Fibroblast of skin of right quadriceps (primary cell): Measurements from ENCODE around the gene TUBGCP3.

ENCODE experiments used
- DNase-seq: peaks from one replicate; pipeline ENCODE4 v3.0.0-alpha.2; 2013

Gene TUBGCP3

DNA sequence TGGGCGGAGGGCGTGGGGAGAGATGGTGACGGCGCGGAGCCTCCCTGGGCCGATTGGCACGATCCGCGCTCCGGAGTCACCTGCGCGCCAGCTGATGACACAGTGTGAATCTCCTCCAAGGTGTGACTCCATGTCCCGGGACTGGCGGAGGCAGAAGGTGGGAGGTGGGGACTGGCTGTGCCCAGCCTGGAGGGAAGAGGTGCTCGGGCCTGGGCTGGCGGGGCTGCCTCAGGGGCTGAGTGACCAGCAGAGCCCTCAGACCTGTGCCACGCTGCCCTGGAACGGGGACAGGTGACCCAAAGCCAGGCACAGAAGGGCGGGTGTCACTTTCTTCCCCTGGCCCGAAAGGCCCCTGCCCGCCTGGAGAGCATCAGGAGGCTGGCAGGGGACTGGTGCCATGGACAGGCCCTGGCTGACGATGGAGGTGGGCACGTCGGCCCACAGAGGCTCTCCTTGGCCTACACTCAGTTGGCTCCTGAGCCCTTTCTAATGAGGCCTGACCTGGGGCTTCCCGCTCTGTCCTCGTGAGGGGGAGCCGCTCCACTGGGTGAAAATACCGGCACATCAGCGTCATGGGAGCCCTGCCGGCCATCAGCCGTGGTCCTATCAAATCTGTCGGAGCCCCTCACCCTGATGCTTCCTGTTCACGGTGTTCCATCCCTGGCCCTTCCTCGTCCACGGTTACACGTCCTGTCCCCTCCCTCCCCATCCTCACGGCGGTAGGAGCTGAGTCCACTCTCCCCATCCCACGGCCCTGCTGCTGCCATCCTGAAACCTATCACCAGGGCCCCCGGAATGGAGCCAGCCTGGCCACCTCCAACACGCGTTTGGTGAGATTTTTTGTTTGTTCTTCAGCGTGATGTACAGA is 136.2 kb downstream of the TUBGCP3 start:
- DNase-seq = no peak

DNA sequence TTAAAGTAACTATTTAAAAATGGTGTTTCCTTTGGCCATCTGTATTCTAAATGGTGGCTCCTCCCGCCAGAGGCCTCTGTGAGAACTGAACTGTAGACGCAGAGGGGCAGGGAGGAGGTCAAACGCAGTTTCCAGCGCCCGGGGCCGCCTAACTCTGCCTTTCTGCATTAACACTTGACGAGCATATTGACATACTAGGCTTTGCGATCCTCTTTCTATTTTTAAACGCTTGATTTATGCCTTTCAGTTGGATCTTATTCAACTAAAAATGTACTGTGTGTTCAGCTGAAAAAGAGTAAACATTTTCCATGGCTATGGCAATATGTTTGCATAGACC is 137.1 kb downstream of the TUBGCP3 start:
- DNase-seq = no peak

DNA sequence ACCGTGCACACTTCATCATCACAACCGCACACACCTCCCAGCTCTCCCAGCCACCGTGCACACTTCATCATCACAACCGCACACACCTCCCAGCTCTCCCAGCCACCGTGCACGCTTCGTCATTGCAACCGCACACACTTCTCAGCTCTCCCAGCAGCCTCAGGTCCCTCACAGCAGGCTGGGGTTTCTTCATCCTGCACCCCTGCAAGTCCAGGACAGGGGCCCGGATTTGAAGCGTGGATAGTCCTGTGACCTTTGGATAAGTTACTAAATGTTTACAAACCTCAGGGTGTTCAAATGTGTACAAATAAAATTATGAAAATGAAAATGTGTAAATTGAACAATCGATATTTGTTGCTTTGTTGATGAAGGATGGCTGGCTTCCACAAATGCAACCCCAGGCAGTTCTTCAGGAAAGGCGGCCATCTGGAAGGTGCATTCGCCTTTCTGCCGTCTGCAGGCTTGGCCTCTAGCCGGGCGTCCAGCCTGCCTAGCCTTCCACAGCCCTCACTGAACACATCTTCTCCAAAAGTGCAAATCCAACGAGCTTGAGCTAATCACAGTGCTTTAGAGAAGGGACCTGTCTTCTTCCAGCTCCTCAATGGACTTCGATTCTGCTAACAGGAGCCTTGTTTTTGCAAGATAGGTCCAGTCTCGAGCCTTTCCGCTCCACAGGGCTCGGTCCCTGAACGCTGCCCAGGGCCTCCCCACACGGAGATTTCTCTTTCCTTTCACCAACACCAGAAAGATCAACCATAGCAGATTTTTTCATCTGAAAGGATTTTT is 137.6 kb downstream of the TUBGCP3 start:
- no peak for DNase-seq

DNA sequence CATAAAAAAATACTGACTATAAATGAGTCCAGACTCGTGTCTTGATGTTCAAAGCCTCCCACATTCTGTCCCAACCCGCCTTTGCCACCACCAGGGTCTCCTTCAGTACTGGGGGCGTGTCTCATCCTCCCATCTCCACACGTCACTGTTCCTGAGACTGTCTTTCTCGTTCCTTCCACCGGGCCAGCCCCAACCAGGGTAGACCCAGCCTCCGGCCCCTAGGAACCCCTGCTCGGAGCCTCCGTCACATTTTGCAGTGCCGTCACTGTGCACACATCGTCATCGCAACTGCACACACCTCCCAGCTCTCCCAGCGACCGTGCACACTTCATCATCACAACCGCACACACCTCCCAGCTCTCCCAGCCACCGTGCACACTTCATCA is 138.4 kb downstream of the TUBGCP3 start:
- no peak for DNase-seq

DNA sequence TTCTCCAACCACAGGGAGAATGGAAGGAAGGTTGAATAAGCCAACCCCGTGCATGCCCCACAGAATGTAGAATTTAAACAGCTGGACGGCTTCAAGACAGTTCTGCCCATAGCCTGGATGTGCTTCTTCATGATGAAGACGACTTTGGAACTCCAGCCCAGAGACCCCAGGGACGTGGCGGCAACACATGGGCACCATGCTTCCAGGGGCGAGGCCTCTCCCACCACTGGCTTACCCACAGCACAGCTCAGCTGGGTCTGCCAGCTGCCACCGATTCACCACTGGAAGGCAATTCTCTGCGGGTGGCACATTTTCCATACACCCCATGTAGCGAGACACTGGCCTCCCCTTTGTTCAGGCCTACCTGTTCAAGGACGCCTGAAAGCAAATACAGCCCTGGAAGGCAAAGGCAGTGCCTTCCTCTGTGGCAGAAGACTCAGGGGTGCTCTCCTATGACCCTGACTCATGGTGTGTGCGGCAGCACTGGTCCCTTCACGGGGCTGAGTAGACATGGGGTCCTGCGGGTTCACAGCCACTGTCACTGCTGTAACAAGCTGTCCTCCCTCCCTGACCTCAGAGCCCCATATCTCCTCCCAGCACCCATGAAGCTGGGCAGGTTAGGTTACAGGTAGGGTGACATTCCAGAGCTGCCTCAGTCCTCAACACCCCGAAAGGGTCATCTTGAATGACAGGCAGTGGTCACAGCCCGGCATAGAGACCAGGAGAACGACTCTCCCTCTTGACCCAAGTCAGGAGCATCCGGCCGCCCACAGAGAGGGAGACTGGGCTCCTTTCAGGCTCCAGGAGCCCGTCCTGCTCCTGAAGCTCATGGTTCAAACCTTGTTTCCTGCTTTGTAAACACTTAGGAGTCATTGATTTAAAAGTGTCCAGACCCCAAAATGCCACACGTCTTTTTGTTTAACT is 139.1 kb downstream of the TUBGCP3 start:
- no peak for DNase-seq

DNA sequence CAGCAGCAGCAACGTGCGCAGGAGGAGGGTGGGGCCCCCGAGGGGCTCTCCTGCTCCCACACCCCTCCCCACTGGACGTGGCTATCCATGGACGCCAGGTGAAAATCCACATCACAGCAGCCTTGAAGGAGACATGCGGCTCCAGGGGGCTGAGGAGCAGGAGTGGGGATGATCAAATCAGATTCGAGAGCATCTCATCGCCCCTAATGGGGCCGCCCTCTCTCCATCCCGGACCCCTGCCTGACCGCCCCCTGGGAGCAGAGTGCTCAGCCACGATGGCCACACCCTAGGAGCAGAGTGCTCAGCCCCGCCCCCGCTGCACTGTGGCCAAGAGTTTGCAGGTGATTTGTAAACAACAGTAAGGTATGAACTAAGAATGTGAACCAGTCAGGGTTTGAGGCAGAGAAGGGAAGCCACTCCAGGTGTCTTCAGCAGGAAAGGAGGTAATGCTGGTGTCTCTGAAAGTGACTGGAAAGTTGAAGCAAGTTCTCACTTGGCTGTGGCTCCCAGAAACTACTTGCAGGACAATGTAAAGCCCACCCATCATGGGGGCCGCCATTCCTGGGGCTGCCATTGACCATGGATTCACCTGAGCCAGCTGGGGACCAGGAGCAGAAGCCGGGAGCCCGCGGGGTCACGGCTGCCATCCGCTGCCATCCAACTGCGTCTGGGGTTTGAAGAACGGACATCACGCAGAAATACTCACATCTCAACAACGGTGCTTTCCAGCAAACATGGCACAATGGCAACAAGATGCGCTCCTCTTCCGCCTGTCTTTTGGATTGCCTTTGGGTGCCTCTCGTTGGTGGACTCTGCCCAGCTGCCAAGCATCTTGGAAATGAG is 140.0 kb downstream of the TUBGCP3 start:
- DNase-seq = no peak

DNA sequence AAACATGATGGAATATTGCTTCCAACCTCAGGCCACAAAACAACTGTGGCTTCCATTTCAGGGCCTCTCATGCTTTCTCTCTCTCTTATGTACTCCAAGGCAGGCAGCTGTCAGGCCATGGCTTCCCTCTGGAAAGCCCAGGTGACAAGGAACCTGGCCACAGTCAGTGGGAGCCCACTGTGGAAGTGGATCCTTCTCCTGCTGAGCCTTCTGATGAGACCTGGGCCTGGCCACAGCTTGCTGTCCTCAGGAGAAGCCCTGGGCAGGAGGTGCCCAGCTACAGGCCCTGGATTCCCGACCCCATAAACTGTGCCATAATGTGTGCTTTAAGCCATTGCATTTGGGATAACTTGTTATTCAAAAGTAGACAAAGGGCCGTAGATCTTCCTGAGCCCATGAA is 140.6 kb downstream of the TUBGCP3 start:
- no peak for DNase-seq

DNA sequence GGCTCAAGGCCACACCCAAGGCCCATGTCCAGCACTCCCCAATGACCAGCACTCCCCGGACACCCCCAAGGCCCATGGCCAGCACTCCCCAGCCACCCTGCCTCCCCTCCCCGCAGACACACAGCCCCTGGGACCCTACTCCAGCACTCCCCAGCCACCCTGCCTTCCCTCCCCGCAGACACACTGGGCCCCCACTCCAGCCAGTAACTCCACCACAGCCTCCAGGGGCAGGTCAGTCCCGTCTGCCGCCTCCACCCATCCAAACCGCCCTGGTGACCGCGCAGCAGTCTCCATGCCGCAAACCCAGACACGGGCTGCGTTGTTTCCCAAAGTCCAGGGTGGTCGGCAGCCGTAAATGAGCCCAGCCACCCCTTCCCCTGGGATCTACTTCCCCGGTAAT is 141.1 kb downstream of the TUBGCP3 start:
- no peak for DNase-seq

DNA sequence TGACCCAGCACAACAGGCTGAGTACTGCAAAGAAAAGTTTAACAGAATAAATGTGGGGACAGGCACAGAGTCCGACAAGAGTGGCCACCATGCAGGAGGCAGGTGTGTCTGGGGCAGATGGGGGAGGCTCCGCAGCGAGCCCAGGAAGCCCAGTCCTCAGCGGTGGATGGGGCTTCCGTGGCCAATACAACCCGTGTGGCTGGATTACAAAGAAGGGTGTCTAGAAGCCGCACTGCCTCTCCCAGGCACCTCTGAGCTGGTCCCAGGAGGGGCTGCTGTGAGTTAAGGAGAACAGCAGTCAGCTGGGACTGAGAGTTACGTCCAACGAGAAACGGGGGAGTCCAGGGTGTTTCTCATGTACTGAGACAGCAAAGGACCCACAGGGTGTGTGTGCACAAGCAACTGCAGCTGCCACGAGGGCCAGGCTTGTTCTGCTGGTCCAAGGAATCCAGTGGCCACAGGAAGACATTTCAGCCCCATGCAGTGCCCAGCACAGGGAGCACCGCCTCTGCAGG is 141.5 kb downstream of the TUBGCP3 start:
- DNase-seq = no peak

DNA sequence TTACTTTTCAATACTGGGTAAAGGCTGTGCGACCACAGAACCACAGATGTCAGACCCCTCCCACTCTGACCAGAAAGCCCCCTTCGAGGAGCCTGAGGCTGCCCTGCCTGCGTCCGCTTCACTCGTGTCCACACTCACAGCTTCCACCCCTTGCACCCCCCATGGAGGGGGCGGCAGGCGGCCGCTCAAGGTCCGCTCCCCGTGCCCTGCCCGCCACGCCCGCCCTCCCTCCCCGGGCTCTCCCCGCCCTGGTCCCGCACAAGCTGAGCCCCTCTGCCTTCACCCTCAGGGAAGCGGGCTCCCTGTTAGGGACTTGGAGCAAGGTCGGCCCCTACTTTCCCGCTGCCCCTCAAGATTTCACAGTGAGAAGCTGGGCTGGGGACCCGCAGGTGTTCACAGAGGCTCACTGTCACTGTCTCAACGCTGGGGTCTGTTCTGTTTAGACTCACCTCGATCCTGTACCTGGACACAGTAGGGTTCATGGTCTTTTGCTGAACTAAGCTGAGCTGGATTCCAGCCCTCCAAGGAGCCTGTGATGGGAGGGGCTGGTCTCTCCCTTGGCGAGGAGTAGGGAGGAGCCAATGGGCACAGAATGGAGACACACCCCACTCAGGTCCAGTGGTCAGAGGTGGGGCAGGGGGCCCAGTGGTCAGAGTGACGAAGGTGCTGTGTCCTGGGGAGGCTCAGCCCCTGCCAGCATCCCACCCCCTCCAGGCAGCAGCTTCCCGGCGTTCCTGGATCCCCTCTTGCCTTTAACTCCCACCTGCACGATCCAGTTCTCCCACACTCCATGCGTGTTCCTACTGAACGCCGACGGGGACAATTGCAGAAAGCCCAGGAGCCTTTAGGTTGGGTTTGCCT is 142.3 kb downstream of the TUBGCP3 start:
- DNase-seq = no peak

DNA sequence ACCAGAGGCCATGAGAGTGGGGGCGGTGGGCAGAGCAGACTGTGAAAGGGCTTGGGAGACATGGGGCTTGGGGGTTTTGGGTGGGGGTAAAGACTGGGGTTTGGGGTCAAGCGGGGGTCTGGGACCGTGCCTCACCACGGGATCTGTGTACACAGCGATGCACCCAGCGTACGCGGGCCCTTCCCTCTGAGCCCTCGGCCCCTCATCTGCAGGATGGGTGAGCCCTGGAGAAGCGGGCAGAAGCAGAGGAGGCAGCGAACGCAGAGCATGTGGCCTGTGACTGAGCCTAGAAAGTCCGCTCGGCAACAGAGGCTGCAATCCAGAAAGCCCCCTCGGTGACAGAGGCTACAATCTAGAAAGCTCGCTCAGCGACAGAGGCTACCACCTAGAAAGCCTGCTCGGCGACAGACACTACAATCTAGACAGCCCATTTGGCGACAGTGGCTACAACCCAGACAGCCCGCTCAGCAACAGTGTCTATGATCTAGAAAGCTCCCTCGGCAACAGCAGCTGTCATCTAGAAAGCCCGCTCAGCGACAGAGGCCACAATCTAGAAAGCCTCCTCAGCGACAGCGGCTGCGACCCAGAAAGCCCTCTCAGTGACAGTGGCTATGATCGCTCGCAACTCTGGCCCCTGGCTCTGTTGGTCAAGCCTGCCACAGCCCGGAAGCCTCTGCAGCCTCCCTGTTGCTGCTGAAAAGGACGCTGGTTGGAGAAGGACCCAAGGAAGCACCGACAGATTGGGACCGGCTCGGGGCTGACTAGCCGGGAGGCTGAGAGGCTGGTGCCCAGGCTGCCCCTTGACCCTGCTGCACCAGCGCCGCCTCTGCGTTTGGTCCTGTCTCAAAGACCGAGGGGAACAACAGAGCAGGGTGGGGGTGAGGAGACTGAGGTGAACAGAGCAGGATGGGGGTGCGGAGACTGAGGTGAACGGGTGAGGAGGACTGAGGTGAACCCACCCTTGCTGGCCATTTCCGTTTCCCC is 143.2 kb downstream of the TUBGCP3 start:
- no peak for DNase-seq

DNA sequence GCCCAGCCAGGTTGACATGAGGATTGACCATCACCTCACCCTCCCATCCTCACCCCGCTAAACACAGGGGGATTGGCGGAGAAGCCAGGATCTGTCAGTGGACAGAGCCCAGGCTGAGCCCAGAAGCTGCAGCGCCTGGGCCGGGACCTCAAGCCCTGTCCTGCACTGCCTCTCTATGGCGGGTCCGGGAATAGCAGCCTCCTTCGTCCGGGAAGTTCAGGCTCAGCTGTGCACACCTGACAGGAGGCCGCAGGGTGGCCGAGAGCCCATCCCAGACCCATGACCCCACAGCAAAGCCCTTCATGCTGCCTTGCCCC is 144.0 kb downstream of the TUBGCP3 start:
- DNase-seq = peak; percentile 28

DNA sequence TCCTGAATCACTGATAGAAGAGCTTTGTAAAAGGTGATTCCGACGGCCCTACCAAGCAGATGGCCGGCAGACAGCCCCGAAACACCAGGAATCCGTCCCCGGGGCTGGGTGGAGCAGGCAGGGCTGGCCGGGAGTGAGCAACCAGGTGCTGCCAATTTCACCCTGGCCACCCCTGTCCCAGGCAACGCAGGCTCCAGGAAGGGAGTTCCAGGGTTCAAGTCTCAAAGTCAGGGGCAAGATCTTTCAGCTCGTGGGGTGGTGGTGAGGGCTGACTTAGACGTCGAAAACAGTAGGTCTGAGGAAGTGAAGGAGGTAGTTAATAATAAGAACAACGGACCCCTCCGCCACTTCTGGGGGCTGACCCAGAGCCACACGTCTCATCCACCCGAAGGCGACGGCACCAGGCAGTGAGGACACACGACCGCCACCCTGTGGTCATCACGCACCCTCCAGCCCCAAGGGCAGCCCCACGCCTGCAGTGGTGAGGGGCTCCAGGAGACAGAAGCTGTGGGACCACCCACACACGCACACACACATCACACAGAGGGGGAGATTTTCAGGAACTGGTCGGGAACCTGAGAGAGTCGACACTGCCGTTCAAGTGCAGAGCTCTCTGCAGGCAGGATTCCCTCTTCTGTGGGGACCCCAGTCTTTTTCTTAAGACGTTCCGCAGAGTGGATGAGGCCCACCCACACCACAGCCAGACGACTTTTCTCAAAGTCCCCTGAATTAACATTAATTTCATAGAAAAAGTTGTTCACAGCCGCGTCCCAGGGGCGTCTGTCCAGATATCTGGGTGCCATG is 144.6 kb downstream of the TUBGCP3 start:
- DNase-seq = no peak

DNA sequence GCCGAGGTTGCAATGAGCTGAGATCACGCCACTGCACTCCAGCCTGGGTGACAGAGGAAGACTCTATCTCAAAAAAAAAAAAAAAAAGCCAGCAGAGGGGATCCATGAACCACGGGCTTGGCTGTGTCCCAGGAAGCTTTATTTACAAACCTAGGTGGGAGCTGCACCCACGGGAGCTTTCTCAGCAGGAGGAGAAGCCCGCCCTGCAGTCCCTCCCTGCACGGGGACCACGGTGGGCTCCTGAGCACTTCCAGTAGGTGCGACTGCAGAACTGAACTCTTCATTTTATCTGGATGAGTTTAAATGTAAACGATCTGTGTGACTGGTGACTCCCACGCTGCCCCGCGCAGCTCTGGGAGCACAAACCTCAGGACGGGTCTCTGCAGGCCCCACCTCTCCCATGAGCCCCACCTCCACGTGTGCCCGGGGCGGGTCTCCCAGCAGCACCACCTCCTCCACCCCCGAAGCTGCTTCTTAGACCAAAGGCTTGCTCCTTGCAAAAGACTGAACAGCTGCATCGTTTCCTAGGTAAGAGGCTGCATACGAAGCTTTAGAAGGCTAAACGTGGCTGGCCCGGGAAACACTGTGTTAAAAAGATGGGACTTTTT is 145.4 kb downstream of the TUBGCP3 start:
- DNase-seq = no peak

DNA sequence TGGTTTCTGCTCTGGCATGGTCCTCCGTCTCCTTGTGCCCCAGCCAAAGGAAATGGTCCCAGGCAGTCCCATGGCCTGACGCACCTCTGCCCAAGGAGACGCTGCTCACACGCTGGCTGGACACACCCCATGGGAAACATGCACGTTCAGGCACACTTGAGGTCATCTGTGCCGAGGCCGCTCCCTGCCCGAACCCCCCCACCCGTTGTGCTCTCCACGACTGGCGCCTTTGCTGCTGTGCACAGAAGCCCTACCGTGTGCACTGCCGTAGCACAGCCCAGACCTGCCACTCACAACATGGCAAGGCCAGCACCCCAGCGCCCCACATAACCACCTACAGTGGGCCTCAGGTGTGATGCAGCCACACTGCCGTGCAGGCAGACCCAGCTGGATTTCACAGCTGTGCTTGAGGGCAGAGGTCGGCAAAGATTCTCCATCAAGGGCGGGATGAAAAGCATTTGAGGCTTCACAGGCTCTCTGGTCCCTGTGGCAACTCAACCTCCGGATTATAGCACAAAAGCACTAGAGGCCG is 146.1 kb downstream of the TUBGCP3 start:
- DNase-seq = no peak

DNA sequence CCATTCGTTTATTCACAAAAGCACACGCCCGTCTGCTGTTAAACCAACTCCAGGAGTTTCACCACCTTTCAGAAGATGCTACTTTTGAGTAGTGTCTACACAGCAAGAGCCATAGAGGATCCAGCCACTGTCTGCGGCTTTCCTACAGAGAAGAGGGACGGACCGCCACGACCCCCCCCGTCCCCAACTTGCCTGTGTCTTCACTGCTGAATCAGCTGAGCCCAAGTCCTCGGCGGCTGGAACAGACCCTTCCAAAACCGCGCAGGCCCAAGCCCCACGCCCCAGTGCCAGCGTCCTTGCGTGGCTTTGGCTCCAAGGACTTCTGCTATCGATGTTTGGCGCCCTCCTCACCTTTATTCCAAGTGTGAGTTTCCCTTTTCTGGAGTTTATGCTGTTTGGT is 146.7 kb downstream of the TUBGCP3 start:
- DNase-seq = no peak

DNA sequence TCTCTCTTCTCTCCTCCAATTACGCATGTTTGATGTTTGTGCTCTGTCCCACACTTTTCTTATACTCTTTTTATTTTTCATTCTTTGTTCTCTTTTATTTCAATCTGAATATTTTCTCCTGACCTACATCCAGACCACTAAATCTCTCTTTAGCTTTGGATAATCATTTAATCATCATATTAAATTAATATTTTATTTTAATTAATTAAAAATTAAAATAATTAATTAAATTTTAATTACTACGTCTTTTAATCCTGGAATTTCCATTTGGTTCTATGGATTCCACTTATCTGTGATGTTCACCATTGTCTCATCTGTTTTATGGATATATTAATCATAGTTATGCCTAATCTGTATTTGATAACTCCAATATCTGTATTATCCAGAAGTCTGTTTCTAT is 149.4 kb downstream of the TUBGCP3 start:
- DNase-seq = no peak

DNA sequence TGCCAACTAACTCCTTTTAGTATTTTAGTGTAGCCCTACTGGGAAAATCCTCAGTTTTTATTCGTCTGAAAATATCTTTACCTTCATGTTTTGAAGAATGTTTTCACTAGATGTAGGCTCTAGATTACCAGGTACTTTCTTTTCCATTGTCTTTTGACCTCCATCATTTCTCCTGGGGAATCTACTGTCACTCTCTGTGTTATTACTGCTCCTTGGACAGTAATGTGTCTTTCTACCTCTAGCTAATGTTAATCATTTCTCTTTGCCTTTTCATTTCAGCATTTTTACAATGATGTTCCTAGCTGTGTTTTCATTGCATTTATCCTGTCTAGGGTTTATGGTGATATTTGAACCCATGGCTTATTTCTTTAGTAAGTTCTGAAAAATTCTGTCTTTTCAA is 149.9 kb downstream of the TUBGCP3 start:
- DNase-seq = no peak
